H9 (cell line): ENCODE data around the gene HSP90AA1. TPM values are rescaled to one million over a fixed set of nuclear protein-coding genes. Genes with fewer than 3 reads are reported as not detected.

Source experiments
- DNase-seq: peaks from one replicate; pipeline ENCODE4 v3.0.0-alpha.2; 2017
- H2AFZ ChIP-seq: one replicate; pipeline ENCODE4 v1.6.1; 2013; ENCODE audit warnings: mild to moderate bottlenecking, low read length, control low read depth, moderate library complexity
- H2AK5ac ChIP-seq: 2 replicates; pipeline ENCODE4 v1.6.1; 2013; ENCODE audit warnings: low read length, control low read depth, mixed read lengths; ENCODE audit not compliant: insufficient read length
- H2BK120ac ChIP-seq: one replicate; pipeline ENCODE4 v1.6.1; 2013; ENCODE audit warnings: low read depth, mild to moderate bottlenecking, low read length, control low read depth, inconsistent platforms; ENCODE audit not compliant: poor library complexity, severe bottlenecking
- H2BK12ac ChIP-seq: 2 replicates; pipeline ENCODE4 v1.6.1; 2013; ENCODE audit warnings: low read length, control low read depth, mixed read lengths, low read depth; ENCODE audit not compliant: insufficient read length
- H2BK15ac ChIP-seq: 2 replicates; pipeline ENCODE4 v1.6.1; 2013; ENCODE audit warnings: low read depth, low read length, control low read depth
- H2BK20ac ChIP-seq: one replicate; pipeline ENCODE4 v1.6.1; 2013; ENCODE audit warnings: low read depth, mild to moderate bottlenecking, low read length, control low read depth, inconsistent platforms; ENCODE audit not compliant: poor library complexity, severe bottlenecking
- H2BK5ac ChIP-seq: 2 replicates; pipeline ENCODE4 v1.6.1; 2013; ENCODE audit warnings: low read length, control low read depth, mixed read lengths; ENCODE audit not compliant: insufficient read length
- H3K14ac ChIP-seq: 2 replicates; pipeline ENCODE4 v1.6.1; 2013; ENCODE audit warnings: low read length, control low read depth; ENCODE audit not compliant: insufficient read depth
- H3K18ac ChIP-seq: 2 replicates; pipeline ENCODE4 v1.6.1; 2013; ENCODE audit warnings: low read depth, mild to moderate bottlenecking, mixed read lengths, low read length, control low read depth; ENCODE audit not compliant: insufficient read length
- H3K23ac ChIP-seq: 2 replicates; pipeline ENCODE4 v1.6.1; 2013; ENCODE audit warnings: low read length, control low read depth, mixed read lengths, low read depth; ENCODE audit not compliant: insufficient read length
- H3K23me2 ChIP-seq: 2 replicates; pipeline ENCODE4 v1.6.1; 2013; ENCODE audit warnings: low read depth, mild to moderate bottlenecking, mixed read lengths, low read length, control low read depth; ENCODE audit not compliant: insufficient read length, poor library complexity, severe bottlenecking
- H3K27ac ChIP-seq: 2 replicates; pipeline ENCODE4 v1.5.1; 2013; ENCODE audit warnings: low read length, control low read depth, mixed read lengths, low read depth; ENCODE audit not compliant: insufficient read length
- H3K27me3 ChIP-seq: 2 replicates; pipeline ENCODE4 v1.6.1; 2013; ENCODE audit warnings: low read length, control low read depth, inconsistent platforms; ENCODE audit not compliant: insufficient read depth
- H3K4ac ChIP-seq: 2 replicates; pipeline ENCODE4 v1.6.1; 2013; ENCODE audit warnings: low read depth, mild to moderate bottlenecking, control low read depth, inconsistent platforms, low read length, moderate library complexity
- H3K4me1 ChIP-seq: 2 replicates; pipeline ENCODE4 v1.6.1; 2013; ENCODE audit warnings: low read length, control low read depth, inconsistent platforms; ENCODE audit not compliant: insufficient read depth
- H3K4me2 ChIP-seq: 2 replicates; pipeline ENCODE4 v1.6.1; 2013; ENCODE audit warnings: low read length, control low read depth, mixed read lengths; ENCODE audit not compliant: insufficient read length, insufficient read depth
- H3K56ac ChIP-seq: 2 replicates; pipeline ENCODE4 v1.6.1; 2013; ENCODE audit warnings: low read depth, mild to moderate bottlenecking, mixed read lengths, low read length, control low read depth; ENCODE audit not compliant: insufficient read length
- H3K79me1 ChIP-seq: 2 replicates; pipeline ENCODE4 v1.6.1; 2013; ENCODE audit warnings: low read depth, mild to moderate bottlenecking, moderate library complexity, low read length, control low read depth, inconsistent platforms; ENCODE audit not compliant: insufficient read depth, poor library complexity, severe bottlenecking
- H3K79me2 ChIP-seq: 2 replicates; pipeline ENCODE4 v1.6.1; 2013; ENCODE audit warnings: low read length, control low read depth, inconsistent platforms; ENCODE audit not compliant: insufficient read depth
- H3K9ac ChIP-seq: 2 replicates; pipeline ENCODE4 v1.6.1; 2013; ENCODE audit warnings: low read length, control low read depth, mixed read lengths; ENCODE audit not compliant: insufficient read length; ENCODE audit errors: extremely low read depth
- H3K9me3 ChIP-seq: one replicate; pipeline ENCODE4 v1.6.1; 2013; ENCODE audit warnings: low read depth, low read length, inconsistent platforms; ENCODE audit not compliant: control insufficient read depth
- H3T11ph ChIP-seq: one replicate; pipeline ENCODE4 v1.6.1; 2013; ENCODE audit warnings: mild to moderate bottlenecking, low read length, control low read depth, inconsistent platforms
- H4K20me1 ChIP-seq: one replicate; pipeline ENCODE4 v1.6.1; 2013; ENCODE audit not compliant: control insufficient read depth, insufficient read length, insufficient read depth
- H4K5ac ChIP-seq: 2 replicates; pipeline ENCODE4 v1.6.1; 2013; ENCODE audit warnings: low read depth, mild to moderate bottlenecking, mixed read lengths, low read length, control low read depth; ENCODE audit not compliant: insufficient read length
- H4K8ac ChIP-seq: replicated peaks from 2 replicates; pipeline ENCODE4 v1.6.1; 2013; ENCODE audit warnings: low read length, control low read depth, mixed read lengths, low read depth; ENCODE audit not compliant: insufficient read length
- H4K91ac ChIP-seq: 2 replicates; pipeline ENCODE4 v1.6.1; 2013; ENCODE audit warnings: low read depth, mild to moderate bottlenecking, moderate library complexity, mixed read lengths, low read length, control low read depth; ENCODE audit not compliant: insufficient read length
- H3K27ac Mint-ChIP-seq, 3 experiments: 2 replicates in 2 of 3; 3 replicates in 1 of 3; pipeline ENCODE4 v1.8.0; 2020 to 2021; ENCODE audit warnings: mixed read lengths in 3 of 3, mild to moderate bottlenecking in 1 of 3, moderate library complexity in 1 of 3
- H3K27me3 Mint-ChIP-seq: 2 replicates; pipeline ENCODE4 v1.8.0; 2021; ENCODE audit warnings: low read depth, mild to moderate bottlenecking, moderate library complexity, mixed read lengths
- H3K36me3 Mint-ChIP-seq, 3 experiments: 2 replicates in 2 of 3; 3 replicates in 1 of 3; pipeline ENCODE4 v1.8.0; 2020 to 2021; ENCODE audit warnings: low read depth in 3 of 3, mixed read lengths in 3 of 3; ENCODE audit not compliant: insufficient read depth in 1 of 3
- H3K4me1 Mint-ChIP-seq, 2 experiments: 2 replicates each; pipeline ENCODE4 v1.8.0; 2020; ENCODE audit warnings: mixed read lengths in 2 of 2
- H3K4me3 Mint-ChIP-seq, 2 experiments: 2 replicates in 1 of 2; 3 replicates in 1 of 2; pipeline ENCODE4 v1.8.0; 2020 to 2021; ENCODE audit warnings: mild to moderate bottlenecking in 2 of 2, mixed read lengths in 2 of 2, moderate library complexity in 1 of 2
- H3K9me3 Mint-ChIP-seq, 2 experiments: 2 replicates in 1 of 2; 3 replicates in 1 of 2; pipeline ENCODE4 v1.8.0; 2020; ENCODE audit warnings: mild to moderate bottlenecking in 2 of 2, mixed read lengths in 2 of 2, moderate library complexity in 1 of 2
- WGBS: extraction: QIAGEN DNeasy Blood & Tissue Kit; methylation state at CpG from one replicate; pipeline ENCODE4 v1.1.7; 2013; ENCODE audit warnings: missing lambda C conversion rate, low lambda C conversion rate, mixed read lengths; ENCODE audit not compliant: insufficient read length; ENCODE audit errors: extremely low coverage; 5-methylcytosine and 5-hydroxymethylcytosine counted together
- total RNA-seq: library from RNA; stranded (reverse); gene quantifications from 2 replicates; pipeline ENCODE4 v1.2.1, GENCODE V29; 2021
- TF ChIP-seq, protein P1 (sequence below): fragments of 200-600 bp; sonication (generic); conservative IDR thresholded peaks from 3 replicates; pipeline ENCODE4 v1.8.0; 2021; ENCODE audit warnings: antibody characterized with exemption, mild to moderate bottlenecking

Gene HSP90AA1
- total RNA-seq, 1 experiment from 2014 or later = 953 TPM

DNA sequence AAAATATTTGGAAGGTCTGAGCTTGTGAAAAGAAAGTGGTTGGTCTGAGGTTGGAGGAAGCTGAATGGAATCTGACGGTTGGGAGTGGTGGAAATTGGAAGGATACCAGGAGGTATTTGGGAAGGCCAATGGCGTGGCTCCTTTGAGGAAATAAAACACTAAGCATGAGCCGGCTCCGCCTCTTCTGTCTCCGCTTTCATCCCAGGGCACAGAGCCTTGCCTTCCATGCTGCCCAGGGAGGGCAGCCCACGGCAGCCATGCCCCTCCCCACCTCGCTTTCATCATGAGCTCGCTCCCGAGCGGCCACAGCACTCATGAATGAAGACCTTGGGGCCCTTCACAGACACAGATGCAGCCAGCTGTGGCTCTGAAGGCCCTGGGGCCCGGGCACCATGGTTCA lies 36.2 kb downstream of the HSP90AA1 start:
- no peaks in the 10 kb centered on the region; the same call in 1 of the 2 replicates for H3K27me3 Mint-ChIP-seq
- H4K91ac ChIP-seq = no peak overlapping the region
- H3K18ac ChIP-seq = no peak overlapping the region
- H3K23ac ChIP-seq = no peak overlapping the region
- peaks cover 3% of the 10 kb centered on the region; the same call in 1 of the 2 replicates for H3K4me1 ChIP-seq
- H4K20me1 ChIP-seq = no peaks in the 10 kb centered on the region
- TF ChIP-seq, protein P1, sequence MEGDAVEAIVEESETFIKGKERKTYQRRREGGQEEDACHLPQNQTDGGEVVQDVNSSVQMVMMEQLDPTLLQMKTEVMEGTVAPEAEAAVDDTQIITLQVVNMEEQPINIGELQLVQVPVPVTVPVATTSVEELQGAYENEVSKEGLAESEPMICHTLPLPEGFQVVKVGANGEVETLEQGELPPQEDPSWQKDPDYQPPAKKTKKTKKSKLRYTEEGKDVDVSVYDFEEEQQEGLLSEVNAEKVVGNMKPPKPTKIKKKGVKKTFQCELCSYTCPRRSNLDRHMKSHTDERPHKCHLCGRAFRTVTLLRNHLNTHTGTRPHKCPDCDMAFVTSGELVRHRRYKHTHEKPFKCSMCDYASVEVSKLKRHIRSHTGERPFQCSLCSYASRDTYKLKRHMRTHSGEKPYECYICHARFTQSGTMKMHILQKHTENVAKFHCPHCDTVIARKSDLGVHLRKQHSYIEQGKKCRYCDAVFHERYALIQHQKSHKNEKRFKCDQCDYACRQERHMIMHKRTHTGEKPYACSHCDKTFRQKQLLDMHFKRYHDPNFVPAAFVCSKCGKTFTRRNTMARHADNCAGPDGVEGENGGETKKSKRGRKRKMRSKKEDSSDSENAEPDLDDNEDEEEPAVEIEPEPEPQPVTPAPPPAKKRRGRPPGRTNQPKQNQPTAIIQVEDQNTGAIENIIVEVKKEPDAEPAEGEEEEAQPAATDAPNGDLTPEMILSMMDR = no peak
- H3T11ph ChIP-seq = no peak overlapping the region
- no peak overlapping the region for H2BK20ac ChIP-seq
- no peak overlapping the region for H3K56ac ChIP-seq
- DNase-seq = no peak
- H3K4me3 Mint-ChIP-seq = no peak overlapping the region
- H3K14ac ChIP-seq = no peak overlapping the region
- no peak overlapping the region for H2BK5ac ChIP-seq
- H3K4me1 Mint-ChIP-seq = peaks cover 10 to 18% of the 10 kb centered on the region in 2 experiments
- H3K4me2 ChIP-seq = no peak overlapping the region
- H3K9me3 Mint-ChIP-seq = no peaks in the 10 kb centered on the region
- no peak overlapping the region for H2BK120ac ChIP-seq
- no peaks in the 10 kb centered on the region for H3K79me2 ChIP-seq
- H3K23me2 ChIP-seq = no peaks in the 10 kb centered on the region
- H3K27ac Mint-ChIP-seq = peak overlapping the region in 2 of 3 experiments; percentile 25 to 61; a peak in 2 of 7 replicates
- no peaks in the 10 kb centered on the region for H3K27me3 ChIP-seq
- peaks cover 36 to 79% (median 59%) of the 10 kb centered on the region in 3 experiments for H3K36me3 Mint-ChIP-seq
- no peak overlapping the region for H2BK15ac ChIP-seq
- H3K79me1 ChIP-seq = no peaks in the 10 kb centered on the region
- no peak overlapping the region for H2AFZ ChIP-seq
- no peak overlapping the region for H3K9ac ChIP-seq
- no peak overlapping the region for H3K27ac ChIP-seq
- H4K8ac ChIP-seq = no peak overlapping the region
- H3K9me3 ChIP-seq = no peaks in the 10 kb centered on the region
- H2AK5ac ChIP-seq = no peak overlapping the region
- H2BK12ac ChIP-seq = no peak overlapping the region
- no peak overlapping the region for H3K4ac ChIP-seq
- no CpG with 5 or more reads among the region's 11 CpGs for WGBS
- H4K5ac ChIP-seq = no peak overlapping the region
